ENCODE measurements around the gene RNU6-1.
A peak's percentile ranks its signal among the peaks of the same experiment; 100 is the strongest.

The RNU6-1 gene

DNA sequence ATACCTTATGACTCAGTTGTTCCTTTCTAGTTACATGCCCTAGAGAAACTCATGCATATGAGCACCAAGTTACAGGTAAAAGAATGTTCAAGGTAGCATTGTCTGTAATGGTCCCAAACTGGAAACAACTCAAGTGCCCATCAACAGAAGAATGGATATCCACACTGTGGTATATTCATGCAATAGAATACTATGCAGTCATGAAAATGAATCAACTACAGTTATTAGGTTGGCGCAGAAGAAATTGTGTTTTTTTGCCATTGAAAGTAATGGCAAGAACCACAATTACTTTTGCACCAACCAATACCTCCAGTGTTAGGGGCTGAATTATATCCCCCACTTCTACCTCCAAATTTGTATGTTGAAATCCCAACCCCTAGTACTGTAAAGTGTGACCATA lies 9.7 kb upstream of the RNU6-1 start:
- no peaks in the 10 kb centered on the region for H3K36me3 ChIP-seq (ENCODE audit: control insufficient read depth, insufficient read depth, low read length)
- TF ChIP-seq, protein P1, sequence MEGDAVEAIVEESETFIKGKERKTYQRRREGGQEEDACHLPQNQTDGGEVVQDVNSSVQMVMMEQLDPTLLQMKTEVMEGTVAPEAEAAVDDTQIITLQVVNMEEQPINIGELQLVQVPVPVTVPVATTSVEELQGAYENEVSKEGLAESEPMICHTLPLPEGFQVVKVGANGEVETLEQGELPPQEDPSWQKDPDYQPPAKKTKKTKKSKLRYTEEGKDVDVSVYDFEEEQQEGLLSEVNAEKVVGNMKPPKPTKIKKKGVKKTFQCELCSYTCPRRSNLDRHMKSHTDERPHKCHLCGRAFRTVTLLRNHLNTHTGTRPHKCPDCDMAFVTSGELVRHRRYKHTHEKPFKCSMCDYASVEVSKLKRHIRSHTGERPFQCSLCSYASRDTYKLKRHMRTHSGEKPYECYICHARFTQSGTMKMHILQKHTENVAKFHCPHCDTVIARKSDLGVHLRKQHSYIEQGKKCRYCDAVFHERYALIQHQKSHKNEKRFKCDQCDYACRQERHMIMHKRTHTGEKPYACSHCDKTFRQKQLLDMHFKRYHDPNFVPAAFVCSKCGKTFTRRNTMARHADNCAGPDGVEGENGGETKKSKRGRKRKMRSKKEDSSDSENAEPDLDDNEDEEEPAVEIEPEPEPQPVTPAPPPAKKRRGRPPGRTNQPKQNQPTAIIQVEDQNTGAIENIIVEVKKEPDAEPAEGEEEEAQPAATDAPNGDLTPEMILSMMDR (IDR thresholded peaks at IDR 0.05; ENCODE audit: insufficient read depth, low read length, poor library complexity, severe bottlenecking), result no peak
- no peak overlapping the region for H3K4me3 ChIP-seq (replicated peaks; ENCODE audit: low read depth, low read length)
- DNase-seq (ENCODE audit: extremely low read depth, insufficient read length), result no peak
- H3K27me3 ChIP-seq (replicated peaks; ENCODE audit: control insufficient read depth, insufficient read depth, low read length), result no peaks in the 10 kb centered on the region

DNA sequence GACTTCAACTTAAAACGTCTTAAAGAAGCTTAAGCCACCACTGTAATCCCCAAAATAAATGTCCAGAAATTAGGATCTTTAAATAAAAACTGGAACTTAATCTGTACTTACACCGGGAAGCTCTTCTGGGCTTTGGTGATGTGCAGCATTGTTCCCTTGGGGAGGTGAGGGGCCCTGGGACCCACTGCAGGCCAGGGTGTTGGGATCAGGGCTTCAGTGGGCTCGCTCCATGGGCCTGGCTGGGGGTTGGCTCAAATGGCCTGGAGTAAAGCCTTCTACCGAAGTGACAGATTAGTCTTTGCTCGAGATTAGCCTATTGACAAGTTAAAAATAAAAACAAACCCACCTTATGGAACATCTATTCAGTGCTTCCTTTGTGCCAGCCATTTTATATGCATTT lies 6.1 kb upstream of the RNU6-1 start:
- TF ChIP-seq, protein P1 (IDR thresholded peaks at IDR 0.05; ENCODE audit: insufficient read depth, low read length, poor library complexity, severe bottlenecking), result no peak
- no peaks in the 10 kb centered on the region for H3K36me3 ChIP-seq (ENCODE audit: control insufficient read depth, insufficient read depth, low read length)
- DNase-seq (ENCODE audit: extremely low read depth, insufficient read length), result no peak
- H3K27me3 ChIP-seq (replicated peaks; ENCODE audit: control insufficient read depth, insufficient read depth, low read length), result no peaks in the 10 kb centered on the region
- no peak overlapping the region for H3K4me3 ChIP-seq (replicated peaks; ENCODE audit: low read depth, low read length)

DNA sequence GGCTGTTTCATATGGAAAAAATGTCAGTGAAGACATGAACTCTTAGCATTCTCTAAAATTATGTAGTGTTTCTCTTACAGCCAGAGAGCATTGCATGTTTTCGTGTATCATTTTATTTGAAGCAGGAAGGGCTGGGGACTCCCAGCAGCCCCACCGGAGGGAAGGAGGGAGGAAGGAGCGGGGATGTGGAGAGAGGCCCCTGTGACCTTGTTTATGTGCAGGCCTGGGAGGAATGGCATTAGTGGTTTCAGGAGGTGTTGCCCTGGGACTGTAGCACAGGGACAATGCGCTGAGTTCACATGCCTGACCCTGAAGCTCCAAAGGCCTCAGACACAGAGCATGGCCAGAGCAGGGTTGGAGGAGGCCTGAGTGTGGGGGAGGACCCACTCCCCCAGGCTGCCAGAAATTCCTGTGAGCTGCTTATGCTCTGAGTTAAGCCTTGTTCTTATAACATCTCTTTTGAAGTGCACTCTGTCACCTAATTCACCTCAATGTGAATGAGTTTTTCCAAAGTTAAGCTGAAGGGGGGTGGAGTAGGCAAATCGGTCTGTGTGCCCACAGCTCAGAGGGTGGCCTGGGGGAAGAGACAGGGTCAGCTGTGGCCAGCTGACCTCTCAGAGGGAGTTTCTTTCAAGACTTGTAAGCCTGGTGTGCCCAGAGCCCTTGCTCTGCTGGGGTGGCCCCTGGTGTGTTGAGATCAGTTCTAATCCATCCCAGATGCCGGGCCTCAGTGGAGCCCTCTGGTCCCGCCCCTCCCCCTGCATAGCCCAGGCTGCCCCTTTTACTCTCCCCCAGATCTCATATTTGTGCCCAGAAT lies 3.9 kb upstream of the RNU6-1 start:
- H3K27me3 ChIP-seq (replicated peaks; ENCODE audit: control insufficient read depth, insufficient read depth, low read length), result no peaks in the 10 kb centered on the region
- H3K36me3 ChIP-seq (ENCODE audit: control insufficient read depth, insufficient read depth, low read length), result no peaks in the 10 kb centered on the region
- H3K4me3 ChIP-seq (replicated peaks; ENCODE audit: low read depth, low read length), result no peak overlapping the region
- no peak for DNase-seq (ENCODE audit: extremely low read depth, insufficient read length)
- TF ChIP-seq, protein P1 (IDR thresholded peaks at IDR 0.05; ENCODE audit: insufficient read depth, low read length, poor library complexity, severe bottlenecking), result no peak

DNA sequence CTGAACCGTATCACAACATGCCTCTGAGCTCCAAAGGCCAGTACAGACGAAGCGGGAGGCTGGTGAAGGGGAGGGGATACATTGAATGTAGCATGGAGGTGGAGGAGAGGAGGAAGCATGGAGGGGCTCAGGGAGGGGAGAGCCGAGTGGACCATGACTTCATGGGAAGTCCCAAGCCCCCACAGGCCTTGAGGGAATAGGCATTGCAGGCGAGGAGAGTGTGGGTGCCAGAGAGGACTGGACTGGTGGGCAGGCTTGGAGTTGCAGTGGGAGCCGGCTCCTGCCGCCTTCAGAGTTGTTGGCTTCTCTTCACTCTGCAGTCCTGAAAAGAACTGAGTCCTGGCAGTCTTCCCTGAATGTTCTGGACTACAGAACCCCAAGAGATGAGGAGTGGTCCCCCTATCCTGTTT lies 3.3 kb upstream of the RNU6-1 start:
- TF ChIP-seq, protein P1 (IDR thresholded peaks at IDR 0.05; ENCODE audit: insufficient read depth, low read length, poor library complexity, severe bottlenecking), result no peak

GRCh38 chr15:67841513-67841762 lies 1.6 kb upstream of the RNU6-1 start:
- H3K27me3 ChIP-seq (replicated peaks; ENCODE audit: control insufficient read depth, insufficient read depth, low read length), result no peaks in the 10 kb centered on the region
- H3K4me3 ChIP-seq (replicated peaks; ENCODE audit: low read depth, low read length), result peak overlapping the region; percentile 92

More for the DNA sequence above, 3.3 kb upstream of the RNU6-1 start:
- no peaks in the 10 kb centered on the region for H3K27me3 ChIP-seq (replicated peaks; ENCODE audit: control insufficient read depth, insufficient read depth, low read length)
- H3K36me3 ChIP-seq (ENCODE audit: control insufficient read depth, insufficient read depth, low read length), result no peaks in the 10 kb centered on the region
- no peak overlapping the region for H3K4me3 ChIP-seq (replicated peaks; ENCODE audit: low read depth, low read length)
- no peak for DNase-seq (ENCODE audit: extremely low read depth, insufficient read length)

More at GRCh38 chr15:67841513-67841762, 1.6 kb upstream of the RNU6-1 start:
- DNase-seq (ENCODE audit: extremely low read depth, insufficient read length), result no peak
- TF ChIP-seq, protein P1 (IDR thresholded peaks at IDR 0.05; ENCODE audit: insufficient read depth, low read length, poor library complexity, severe bottlenecking), result no peak
- no peaks in the 10 kb centered on the region for H3K36me3 ChIP-seq (ENCODE audit: control insufficient read depth, insufficient read depth, low read length)

All from GM06990 (cell line).